GM12873 (cell line): Measurements from ENCODE around the gene USF3.

ENCODE experiments used
- CTCF ChIP-seq: IDR thresholded peaks from 2 replicates; pipeline ENCODE4 v1.5.1; 2012; ENCODE audit warnings: low read depth, mild to moderate bottlenecking, moderate library complexity, low read length, control low read depth; ENCODE audit not compliant: insufficient read depth; ENCODE audit errors: missing control alignments

The USF3 gene

DNA sequence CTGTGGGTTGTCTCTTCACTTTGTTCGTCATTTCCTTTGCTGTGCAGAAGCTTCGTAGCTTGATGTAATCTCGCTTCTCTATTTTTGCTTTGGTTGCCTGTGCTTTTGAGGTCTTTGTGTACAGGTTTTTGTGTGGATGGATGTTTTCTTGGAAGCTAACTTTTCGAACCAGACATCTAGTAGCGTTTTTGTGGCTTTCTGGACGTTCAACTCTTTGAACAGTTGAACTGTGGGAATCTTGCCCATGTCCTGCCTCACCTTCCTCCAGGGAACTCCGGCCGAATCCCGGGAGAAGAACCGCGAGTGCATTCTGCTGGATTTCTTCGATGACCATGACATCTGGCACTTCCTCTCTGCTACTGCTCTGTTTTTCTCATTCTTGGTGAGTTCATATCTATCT, 70.6 kb downstream of the USF3 start:
- no peak for TF ChIP-seq CTCF

GRCh38 chr3:113623811-113624210, 72.6 kb downstream of the USF3 start:
- no peak for TF ChIP-seq CTCF

DNA sequence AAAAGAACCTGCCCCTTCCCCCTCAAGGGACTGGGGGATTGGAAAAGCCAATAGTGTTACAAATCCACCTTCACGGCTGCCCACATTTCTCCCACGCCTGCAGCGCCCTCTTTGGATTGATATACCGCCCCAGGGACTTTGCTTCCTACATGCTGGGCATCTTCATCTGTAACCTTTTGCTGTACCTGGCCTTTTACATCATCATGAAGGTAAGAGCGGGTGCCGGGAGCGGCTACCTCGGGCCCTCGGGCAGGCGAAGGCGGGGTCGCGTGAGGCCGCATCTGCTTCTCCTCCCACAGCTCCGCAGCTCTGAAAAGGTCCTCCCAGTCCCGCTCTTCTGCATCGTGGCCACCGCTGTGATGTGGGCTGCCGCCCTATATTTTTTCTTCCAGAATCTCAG, 73.1 kb downstream of the USF3 start:
- TF ChIP-seq CTCF = no peak

- no peak for TF ChIP-seq CTCF
Measured at GRCh38 chr3:113620091-113620490, 76.4 kb downstream of the USF3 start.

DNA sequence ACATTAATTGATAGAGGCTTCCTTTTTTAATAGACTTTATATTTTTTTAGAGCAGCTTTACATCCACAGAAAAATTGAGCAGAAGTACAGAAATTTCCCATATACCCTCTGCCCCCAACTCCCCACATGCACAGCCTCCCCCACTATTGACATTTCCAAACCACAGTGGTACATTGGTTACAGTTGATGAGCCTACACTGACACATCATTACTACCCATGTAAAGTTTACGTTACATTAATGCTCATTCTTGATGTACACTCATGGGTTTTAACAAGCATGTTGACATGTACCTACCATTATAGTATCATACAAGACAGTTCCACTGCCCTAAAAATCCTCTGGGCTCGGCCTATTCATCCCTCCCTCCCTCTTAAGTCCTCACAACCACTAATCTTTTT, 78.7 kb downstream of the USF3 start:
- TF ChIP-seq CTCF = no peak

- TF ChIP-seq CTCF = no peak
Measured at GRCh38 chr3:113615976-113616375, 80.5 kb downstream of the USF3 start.

- TF ChIP-seq CTCF = no peak
Measured at GRCh38 chr3:113614402-113614801, 82.0 kb downstream of the USF3 start.

GRCh38 chr3:113607219-113607596, 89.2 kb downstream of the USF3 start:
- no peak for TF ChIP-seq CTCF
